Endothelial cell (in vitro differentiated cells): ENCODE results near the gene CNOT2. TPM values are rescaled to one million over a fixed set of nuclear protein-coding genes. Genes with fewer than 3 reads are reported as not detected.

Experiments
- DNase-seq: peaks from one replicate; pipeline ENCODE4 v3.0.0; 2021; ENCODE audit warnings: low spot score
- H3K27ac Mint-ChIP-seq: one replicate; pipeline ENCODE4 v1.8.0; 2021; ENCODE audit warnings: mixed read lengths, inconsistent platforms; ENCODE audit not compliant: unreplicated experiment
- H3K27me3 Mint-ChIP-seq: one replicate; pipeline ENCODE4 v1.8.0; 2021; ENCODE audit warnings: mild to moderate bottlenecking, moderate library complexity, mixed read lengths, inconsistent platforms; ENCODE audit not compliant: unreplicated experiment
- H3K36me3 Mint-ChIP-seq: one replicate; pipeline ENCODE4 v1.8.0; 2021; ENCODE audit warnings: mild to moderate bottlenecking, low read depth, mixed read lengths, inconsistent platforms; ENCODE audit not compliant: unreplicated experiment
- H3K4me1 Mint-ChIP-seq: one replicate; pipeline ENCODE4 v1.8.0; 2021; ENCODE audit warnings: mild to moderate bottlenecking, mixed read lengths, inconsistent platforms; ENCODE audit not compliant: unreplicated experiment
- H3K4me3 Mint-ChIP-seq: one replicate; pipeline ENCODE4 v1.8.0; 2021; ENCODE audit warnings: mild to moderate bottlenecking, mixed read lengths, inconsistent platforms; ENCODE audit not compliant: unreplicated experiment
- H3K9me3 Mint-ChIP-seq: one replicate; pipeline ENCODE4 v1.8.0; 2021; ENCODE audit warnings: mixed read lengths, inconsistent platforms; ENCODE audit not compliant: unreplicated experiment
- total RNA-seq: library from RNA; stranded (reverse); fragmentation: NEBNext Ultra II Directional; extraction: Animal tissue kit (Norgen Biotek cat#: 25700); gene quantifications from one replicate; pipeline ENCODE4 v1.2.1, GENCODE V29; 2021; ENCODE audit not compliant: unreplicated experiment
- TF ChIP-seq, protein P1 (sequence below): fragments of 200-600 bp; sonication (generic); IDR thresholded peaks from one replicate; pipeline ENCODE4 v1.5.0; 2021; ENCODE audit warnings: antibody characterized with exemption; ENCODE audit not compliant: unreplicated experiment

Gene CNOT2
- total RNA-seq, 1 donor from 2014 or later = 136 TPM

DNA sequence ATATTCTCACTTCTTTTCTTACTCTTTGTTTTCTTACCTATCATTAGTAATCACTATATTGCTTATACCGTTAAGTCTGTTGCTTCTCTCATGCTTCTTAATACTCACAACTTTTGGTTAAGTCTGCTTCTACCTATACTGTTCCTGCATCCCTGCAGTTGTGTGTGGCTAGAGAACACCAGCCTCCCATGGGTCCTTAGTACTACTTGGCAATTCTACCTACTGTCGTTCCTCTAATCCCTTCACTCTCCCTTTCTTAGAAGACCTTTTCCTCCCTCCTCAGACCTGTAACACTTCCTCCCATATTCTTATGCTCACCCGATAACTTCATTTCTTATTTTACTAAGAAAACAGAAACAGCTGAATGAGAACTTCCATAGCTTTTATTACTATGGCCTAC, 29.3 kb downstream of the CNOT2 start:
- Mint-ChIP-seq H3K9me3 (no peaks in the 10 kb centered on the region), H3K27ac (no peak overlapping the region), H3K4me3 (no peak overlapping the region), H3K36me3 (no peaks in the 10 kb centered on the region), H3K27me3 (peaks cover 2% of the 10 kb centered on the region), H3K4me1 (peaks cover 31% of the 10 kb centered on the region)
- no peak for DNase-seq
- TF ChIP-seq, protein P1, sequence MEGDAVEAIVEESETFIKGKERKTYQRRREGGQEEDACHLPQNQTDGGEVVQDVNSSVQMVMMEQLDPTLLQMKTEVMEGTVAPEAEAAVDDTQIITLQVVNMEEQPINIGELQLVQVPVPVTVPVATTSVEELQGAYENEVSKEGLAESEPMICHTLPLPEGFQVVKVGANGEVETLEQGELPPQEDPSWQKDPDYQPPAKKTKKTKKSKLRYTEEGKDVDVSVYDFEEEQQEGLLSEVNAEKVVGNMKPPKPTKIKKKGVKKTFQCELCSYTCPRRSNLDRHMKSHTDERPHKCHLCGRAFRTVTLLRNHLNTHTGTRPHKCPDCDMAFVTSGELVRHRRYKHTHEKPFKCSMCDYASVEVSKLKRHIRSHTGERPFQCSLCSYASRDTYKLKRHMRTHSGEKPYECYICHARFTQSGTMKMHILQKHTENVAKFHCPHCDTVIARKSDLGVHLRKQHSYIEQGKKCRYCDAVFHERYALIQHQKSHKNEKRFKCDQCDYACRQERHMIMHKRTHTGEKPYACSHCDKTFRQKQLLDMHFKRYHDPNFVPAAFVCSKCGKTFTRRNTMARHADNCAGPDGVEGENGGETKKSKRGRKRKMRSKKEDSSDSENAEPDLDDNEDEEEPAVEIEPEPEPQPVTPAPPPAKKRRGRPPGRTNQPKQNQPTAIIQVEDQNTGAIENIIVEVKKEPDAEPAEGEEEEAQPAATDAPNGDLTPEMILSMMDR = no peak

DNA sequence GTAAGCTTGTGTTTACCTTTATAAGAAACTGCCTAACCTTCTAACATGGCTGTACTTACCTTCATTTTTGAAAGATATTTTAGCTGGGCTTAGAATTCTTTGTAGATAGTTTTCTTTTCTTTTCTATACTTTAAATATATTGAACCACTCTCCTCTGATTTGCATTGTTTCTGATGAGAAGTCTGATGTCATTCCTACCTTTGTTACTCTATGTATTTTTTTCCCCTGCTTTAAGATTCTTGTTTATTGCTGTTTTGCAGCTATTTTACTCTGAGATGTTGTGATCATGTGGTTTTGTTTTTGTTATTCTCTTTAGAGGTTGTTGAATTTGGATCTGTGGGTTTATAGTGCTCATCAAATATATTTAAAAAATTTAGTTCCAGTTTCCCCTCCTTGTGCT, 31.8 kb downstream of the CNOT2 start:
- no peak overlapping the region for H3K4me3 Mint-ChIP-seq
- H3K36me3 Mint-ChIP-seq = no peaks in the 10 kb centered on the region
- DNase-seq = no peak
- H3K27me3 Mint-ChIP-seq = peaks cover 2% of the 10 kb centered on the region
- H3K27ac Mint-ChIP-seq = peak overlapping the region; percentile 57
- H3K4me1 Mint-ChIP-seq = peaks cover 31% of the 10 kb centered on the region
- H3K9me3 Mint-ChIP-seq = no peaks in the 10 kb centered on the region
- TF ChIP-seq, protein P1 = no peak

DNA sequence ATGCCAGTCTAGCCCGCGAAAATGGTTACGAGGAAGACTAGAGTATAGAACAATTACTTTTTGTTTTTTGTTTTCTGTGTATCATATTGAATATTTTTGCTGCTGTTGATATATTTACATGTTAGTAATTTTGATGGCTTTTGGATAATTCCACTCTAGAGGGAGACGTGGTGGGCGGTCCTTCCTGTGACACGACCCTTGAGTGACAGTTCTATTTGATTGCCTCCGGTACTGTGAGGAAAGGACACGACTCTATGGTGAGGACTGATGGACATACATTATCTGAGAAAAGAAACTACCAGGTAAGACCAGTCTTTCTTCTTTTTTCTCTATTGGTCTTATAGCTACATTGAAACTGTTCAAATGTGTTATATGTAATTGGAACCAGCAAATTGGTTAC, 34.7 kb downstream of the CNOT2 start:
- TF ChIP-seq, protein P1 = no peak
- no peaks in the 10 kb centered on the region for H3K9me3 Mint-ChIP-seq
- no peak for DNase-seq
- peaks cover 15% of the 10 kb centered on the region for H3K4me1 Mint-ChIP-seq
- H3K4me3 Mint-ChIP-seq = no peak overlapping the region
- H3K36me3 Mint-ChIP-seq = peaks cover 4% of the 10 kb centered on the region
- H3K27me3 Mint-ChIP-seq = peaks cover 2% of the 10 kb centered on the region
- H3K27ac Mint-ChIP-seq = no peak overlapping the region

DNA sequence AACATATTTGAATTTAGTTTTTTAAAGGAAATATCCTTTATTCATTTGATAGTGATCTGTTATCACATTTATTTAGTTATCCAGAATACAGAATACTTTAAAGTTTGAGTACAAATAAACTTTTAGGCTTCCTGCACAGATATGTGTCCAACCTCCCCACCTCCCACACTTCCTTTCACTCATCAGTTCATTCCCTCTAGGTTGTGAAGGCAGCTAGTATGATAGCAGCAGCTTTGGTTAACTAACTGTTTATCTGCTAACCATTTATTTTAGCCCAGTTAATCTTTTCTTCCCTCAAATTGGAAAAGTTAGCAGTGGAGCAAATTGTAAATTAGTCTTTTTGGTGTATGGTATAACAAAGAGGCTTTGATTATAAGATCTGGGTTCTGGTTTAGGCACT, 35.7 kb downstream of the CNOT2 start:
- Mint-ChIP-seq H3K36me3 (peaks cover 4% of the 10 kb centered on the region), H3K27ac (no peak overlapping the region)

DNA sequence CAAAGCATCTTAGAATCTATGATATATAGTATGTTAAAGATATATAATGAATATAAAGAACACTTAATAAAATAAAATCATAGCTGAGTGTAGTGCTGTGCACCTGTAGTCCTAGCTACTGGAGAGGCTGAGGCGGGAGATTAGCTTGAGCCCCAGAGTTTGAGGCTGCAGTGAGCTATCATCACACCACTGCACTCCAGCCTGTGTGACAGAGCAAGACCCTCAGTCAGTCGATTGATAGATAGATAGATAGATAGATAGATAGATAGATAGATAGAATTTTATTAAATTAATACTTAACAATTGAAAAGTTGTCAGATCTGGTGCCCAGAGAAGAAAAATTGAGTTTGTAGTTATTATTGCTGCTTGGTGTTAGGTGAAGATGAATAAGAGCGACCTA, 40.0 kb downstream of the CNOT2 start:
- DNase-seq = no peak
- no peaks in the 10 kb centered on the region for H3K27me3 Mint-ChIP-seq
- H3K4me3 Mint-ChIP-seq = no peak overlapping the region
- H3K9me3 Mint-ChIP-seq = no peaks in the 10 kb centered on the region
- H3K27ac Mint-ChIP-seq = no peak overlapping the region
- H3K36me3 Mint-ChIP-seq = peaks cover 11% of the 10 kb centered on the region
- TF ChIP-seq, protein P1 = no peak
- peaks cover 5% of the 10 kb centered on the region for H3K4me1 Mint-ChIP-seq

More for the DNA sequence above, 35.7 kb downstream of the CNOT2 start:
- Mint-ChIP-seq H3K27me3 (no peaks in the 10 kb centered on the region), H3K9me3 (no peaks in the 10 kb centered on the region), H3K4me1 (peaks cover 16% of the 10 kb centered on the region), H3K4me3 (no peak overlapping the region)
- TF ChIP-seq, protein P1 = no peak
- DNase-seq = no peak
